Activated CD8-positive, alpha-beta memory T cell treated with anti-CD3 and anti-CD28 coated beads, Interleukin-2, amount 50 U/mL, for 1 hour (primary cell): Measurements from ENCODE around the gene ARF3.

Experiments used
- DNase-seq: peaks from one replicate; pipeline ENCODE4 v3.0.0-alpha.2; 2020; ENCODE audit errors: extremely low read depth

Gene ARF3

GRCh38 chr12:48981757-48982157, 24.5 kb upstream of the ARF3 start:
- DNase-seq: no peak

GRCh38 chr12:48980953-48981756, 23.9 kb upstream of the ARF3 start:
- no peak for DNase-seq

GRCh38 chr12:48980389-48980952, 23.2 kb upstream of the ARF3 start:
- DNase-seq: no peak

GRCh38 chr12:48979602-48980388, 22.5 kb upstream of the ARF3 start:
- no peak for DNase-seq

GRCh38 chr12:48978741-48979601, 21.7 kb upstream of the ARF3 start:
- no peak for DNase-seq

- DNase-seq: no peak
These were observed 21.0 kb upstream of the ARF3 start, which contains the start of gene WNT1 for GRCh38 chr12:48978291-48978740. TSS of gene WNT1 (plus strand) at chr12:48978322. CDS start at chr12:48978651, 329 bp downstream.

- DNase-seq: peak; percentile 65
These were observed 20.3 kb upstream of the ARF3 start for GRCh38 chr12:48977290-48978281.

- DNase-seq: no peak
These were observed 16.8 kb upstream of the ARF3 start for GRCh38 chr12:48973941-48974673.

- DNase-seq: no peak
These were observed 16.2 kb upstream of the ARF3 start for GRCh38 chr12:48973531-48973930.

GRCh38 chr12:48972952-48973483, 15.7 kb upstream of the ARF3 start:
- no peak for DNase-seq

GRCh38 chr12:48972213-48972951, 15.1 kb upstream of the ARF3 start:
- no peak for DNase-seq

GRCh38 chr12:48970702-48971334, 13.5 kb upstream of the ARF3 start:
- DNase-seq: no peak

GRCh38 chr12:48969833-48970701, 12.8 kb upstream of the ARF3 start:
- DNase-seq: no peak

- no peak for DNase-seq
These were observed 12.0 kb upstream of the ARF3 start for GRCh38 chr12:48969160-48969771.

GRCh38 chr12:48968467-48968866, 11.2 kb upstream of the ARF3 start:
- no peak for DNase-seq

GRCh38 chr12:48967991-48968390, 10.7 kb upstream of the ARF3 start:
- DNase-seq: no peak
